HepG2 (cell line): ENCODE measurements around the gene PRPF4. TPM values are rescaled to one million over a fixed set of nuclear protein-coding genes. Genes with fewer than 3 reads are reported as not detected.

Experiments
- ATAC-seq: fragments of 200-7000 bp; cut with Tn5 transposase; 3 replicates; pipeline ENCODE4 v1.9.1; 2020; ENCODE audit warnings: mild to moderate bottlenecking, moderate library complexity
- BruUV-seq: library from RNA; stranded (reverse); fragments of 400-500 nt; replicated peaks from 2 replicates; lab custom pipeline; 2021; lab: Mats Ljungman, UMichigan
- CTCF ChIA-PET: fragments of 300-600 bp; formaldehyde crosslinking; extraction: SDS; loops from one replicate; lab custom pipeline; 2021; ENCODE audit warnings: low total read pairs, inconsistent platforms, low intra/inter-chr PET ratio; lab: Yijun Ruan, JAX
- POLR2A ChIA-PET: fragments of 350-600 bp; sonication (Branson Sonifier 250); formaldehyde crosslinking; loops from one replicate; lab custom pipeline; 2020; ENCODE audit warnings: antibody characterized with exemption, inconsistent platforms; lab: Yijun Ruan, JAX
- DNase-seq: peaks from one replicate; pipeline ENCODE4 v3.0.0-alpha.2; 2015; ENCODE audit warnings: low spot score
- FAIRE-seq: peaks from 3 replicates; lab custom pipeline; 2011; peaks lifted over from hg19 to GRCh38; lab: Jason Lieb, UNC
- H2AFZ ChIP-seq: one replicate; pipeline ENCODE4 v1.6.1; 2011; ENCODE audit warnings: low read length, inconsistent platforms
- H3K27ac ChIP-seq: fragments of 300-600 bp; 3 replicates; pipeline ENCODE4 v1.8.0; 2011; ENCODE audit warnings: mixed run types, mild to moderate bottlenecking, mixed read lengths, low read length, inconsistent platforms; ENCODE audit not compliant: insufficient read depth; ENCODE audit errors: extremely low read length
- H3K27me3 ChIP-seq, 2 experiments: fragments of 200-600 bp in 1 of 2; 2 replicates in 1 of 2; 3 replicates in 1 of 2; pipeline versions ENCODE4 v1.6.0 to v1.8.0; 2011; ENCODE audit warnings: low read length in 2 of 2, mild to moderate bottlenecking in 2 of 2, moderate library complexity in 2 of 2, inconsistent platforms in 1 of 2; ENCODE audit not compliant: insufficient read depth in 2 of 2, control insufficient read depth in 1 of 2
- H3K36me3 ChIP-seq, 2 experiments: fragments of 200-600 bp in 1 of 2; replicated peaks in 1 of 2; 2 replicates in 1 of 2; 3 replicates in 1 of 2; pipeline versions ENCODE4 v1.5.1 to v1.8.0; 2011; ENCODE audit warnings: low read length in 2 of 2, inconsistent platforms in 1 of 2; ENCODE audit not compliant: insufficient read depth in 2 of 2, control insufficient read depth in 1 of 2
- H3K4me1 ChIP-seq: 2 replicates; pipeline ENCODE4 v1.5.1; 2012; ENCODE audit warnings: low read length, inconsistent platforms; ENCODE audit not compliant: insufficient read depth
- H3K4me2 ChIP-seq: 2 replicates; pipeline ENCODE4 v1.6.0; 2011; ENCODE audit warnings: low read depth, low read length, inconsistent platforms
- H3K4me3 ChIP-seq, 3 experiments: fragments of 200-600 bp in 1 of 3; sonication (generic), shearing (Covaris generic) in 1 of 3; replicated peaks in 1 of 3; 2 replicates each; pipeline ENCODE4 v1.5.1; 2011 to 2016; ENCODE audit warnings: low read length in 3 of 3, inconsistent platforms in 2 of 3, low read depth in 2 of 3, mild to moderate bottlenecking in 2 of 3, control low read depth in 1 of 3, mixed read lengths in 1 of 3; ENCODE audit not compliant: insufficient read depth in 1 of 3
- H3K79me2 ChIP-seq: one replicate; pipeline ENCODE4 v1.6.1; 2011; ENCODE audit warnings: low read length, inconsistent platforms; ENCODE audit not compliant: insufficient read depth
- H3K9ac ChIP-seq: 2 replicates; pipeline ENCODE4 v1.6.0; 2011; ENCODE audit warnings: mild to moderate bottlenecking, low read depth, low read length, inconsistent platforms; ENCODE audit not compliant: insufficient read depth
- H3K9me3 ChIP-seq: 2 replicates; pipeline ENCODE4 v1.5.1; 2012; ENCODE audit warnings: mild to moderate bottlenecking, low read length
- H4K20me1 ChIP-seq: 2 replicates; pipeline ENCODE4 v1.6.0; 2011; ENCODE audit warnings: inconsistent platforms, mild to moderate bottlenecking, low read length, moderate library complexity; ENCODE audit not compliant: insufficient read depth
- CBX2 ChIP-seq, 2 experiments: fragments of 200-600 bp in 1 of 2; sonication (generic); formaldehyde crosslinking in 1 of 2; IDR thresholded peaks; 2 replicates each; pipeline versions ENCODE4 v1.7.0 to v1.8.1; 2018 to 2022; ENCODE audit warnings: low read depth in 2 of 2, low read length in 1 of 2, mild to moderate bottlenecking in 1 of 2, missing genetic modification reagents in 1 of 2
- HOXA5 ChIP-seq: sonication (generic); formaldehyde crosslinking; IDR thresholded peaks from 2 replicates; pipeline ENCODE4 v1.4.0; 2020; ENCODE audit warnings: missing genetic modification reagents
- KDM4B ChIP-seq: sonication (generic); formaldehyde crosslinking; IDR thresholded peaks from 2 replicates; pipeline ENCODE4 v1.4.0; 2020; ENCODE audit warnings: missing genetic modification reagents
- PLRG1 ChIP-seq: fragments of 450-650 bp; conservative IDR thresholded peaks from 2 replicates; pipeline ENCODE4 v1.6.1; 2016
- SAFB2 ChIP-seq: sonication (generic); formaldehyde crosslinking; IDR thresholded peaks from 2 replicates; pipeline ENCODE4 v1.5.1; 2020; ENCODE audit warnings: missing genetic modification reagents, low read depth, mild to moderate bottlenecking, borderline replicate concordance
- ZFY ChIP-seq: sonication (generic); formaldehyde crosslinking; IDR thresholded peaks from 2 replicates; pipeline ENCODE4 v1.4.0; 2020; ENCODE audit warnings: missing genetic modification reagents
- ZNF143 ChIP-seq: sonication (generic); formaldehyde crosslinking; IDR thresholded peaks from 2 replicates; pipeline ENCODE4 v1.4.0; 2020; ENCODE audit warnings: missing genetic modification reagents
- ZNF441 ChIP-seq: sonication (generic); formaldehyde crosslinking; IDR thresholded peaks from 2 replicates; pipeline ENCODE4 v1.7.0; 2021; ENCODE audit warnings: missing genetic modification reagents, borderline replicate concordance
- ZNF616 ChIP-seq: sonication (generic); formaldehyde crosslinking; IDR thresholded peaks from 2 replicates; pipeline ENCODE4 v1.5.0; 2020; ENCODE audit warnings: low read depth, mild to moderate bottlenecking, missing genetic modification reagents
- ZNF891 ChIP-seq: sonication (generic); formaldehyde crosslinking; IDR thresholded peaks from 2 replicates; pipeline ENCODE4 v1.5.0; 2020; ENCODE audit warnings: mild to moderate bottlenecking, missing genetic modification reagents
- WGBS: methylation state at CpG from one replicate; pipeline ENCODE4 v1.1.6; 2017; ENCODE audit warnings: low lambda C conversion rate; 5-methylcytosine and 5-hydroxymethylcytosine counted together
- in situ Hi-C: cut with HindIII; loops from 2 replicates; pipeline ENCODE4 v1.10.0; 2017; ENCODE audit warnings: low pct_unique_long_range_greater_than_20kb; ENCODE audit not compliant: extremely low pct_ligation_motif_present
- intact Hi-C: fragments of 100-400 bp; cut with micrococcal nuclease; formaldehyde crosslinking; loops from one replicate; pipeline ENCODE4 v1.10.0; 2022; ENCODE audit not compliant: unreplicated experiment
- polyA plus RNA-seq, 8 experiments: library from polyadenylated mRNA; depleted of rRNA in 3 of 8; stranded (reverse) in 7 of 8; unstranded in 1 of 8; fragments of >200 nt; fragmentation: Illumina TruSeq in 4 of 8; extraction: Trizol in 4 of 8; gene quantifications; 2 replicates each; pipeline versions ENCODE4 v1.2.1 to v1.2.3, GENCODE V29; 2011 to 2016; ENCODE audit warnings: low read depth in 4 of 8, missing spikeins in 1 of 8, mixed read lengths in 1 of 8; ENCODE audit not compliant: insufficient read depth in 1 of 8
- total RNA-seq, 5 experiments: library from RNA; depleted of rRNA; stranded (reverse); fragments of >200 nt; fragmentation: Illumina TruSeq; extraction: Trizol; gene quantifications; 2 replicates each; pipeline ENCODE4 v1.2.3, GENCODE V29; 2016; ENCODE audit warnings: low read depth in 1 of 5
- TF ChIP-seq, protein P1 (sequence below): sonication (generic); formaldehyde crosslinking; IDR thresholded peaks from 2 replicates; pipeline ENCODE4 v1.5.1; 2020; ENCODE audit warnings: mild to moderate bottlenecking, missing genetic modification reagents, moderate library complexity

Gene PRPF4
- total and polyA plus RNA-seq, 2 of the 13 experiments (the other 11 are each of a cell fraction or from before 2014, with no cell fraction given), result 10.3 to 49.0 TPM

DNA sequence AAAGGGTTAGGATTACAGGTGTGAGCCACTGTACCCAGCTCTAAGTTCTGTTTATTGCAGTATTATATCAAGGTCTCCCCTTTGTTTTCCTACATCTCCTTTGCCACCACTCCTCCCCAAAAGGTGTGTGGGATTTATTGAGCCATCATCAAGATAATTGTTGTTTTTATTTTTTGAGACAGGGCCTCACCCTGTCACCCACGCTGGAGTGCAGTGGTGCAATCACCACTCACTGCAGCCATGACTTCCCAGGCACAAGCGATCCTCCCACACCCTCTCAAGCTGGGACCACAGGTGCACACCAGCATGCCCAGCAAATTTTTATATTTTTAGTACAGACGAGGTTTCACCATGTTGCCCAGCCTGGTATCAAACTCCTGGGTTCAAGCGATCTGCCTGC is 29.6 kb upstream of the PRPF4 start:
- POLR2A ChIA-PET, result no interaction called here
- WGBS, result 97% methylated on average over 4 of the region's 4 CpGs

More for the DNA sequence above, 29.6 kb upstream of the PRPF4 start:
- no peak overlapping the region for H2AFZ ChIP-seq
- peaks cover 41% of the 10 kb centered on the region for H3K79me2 ChIP-seq
- peaks cover 20% of the 10 kb centered on the region for H4K20me1 ChIP-seq
- H3K9ac ChIP-seq, result no peak overlapping the region
- intact Hi-C loops (no loop called here), in situ Hi-C loops (no loop called here)
- H3K4me2 ChIP-seq, result no peak overlapping the region
- DNase-seq, result no peak
- BruUV-seq, result no TSS peak
- no peaks in the 10 kb centered on the region for H3K4me1 ChIP-seq
- TF ChIP-seq PLRG1 (no peak), SAFB2 (CRISPR knock-in tag) (no peak), KDM4B (CRISPR knock-in tag) (no peak), ZNF891 (CRISPR knock-in tag) (no peak), ZNF143 (CRISPR knock-in tag) (no peak), ZFY (CRISPR knock-in tag) (no peak), ZNF616 (CRISPR knock-in tag) (no peak), ZNF441 (no peak), HOXA5 (CRISPR knock-in tag) (no peak), CBX2 (IDR thresholded peaks at IDR 0.05; ENCODE audit: low read depth, low read length) (no peak), CBX2 (CRISPR knock-in tag; IDR thresholded peaks at IDR 0.05; ENCODE audit: low read depth) (no peak)
- TF ChIP-seq, protein P1, sequence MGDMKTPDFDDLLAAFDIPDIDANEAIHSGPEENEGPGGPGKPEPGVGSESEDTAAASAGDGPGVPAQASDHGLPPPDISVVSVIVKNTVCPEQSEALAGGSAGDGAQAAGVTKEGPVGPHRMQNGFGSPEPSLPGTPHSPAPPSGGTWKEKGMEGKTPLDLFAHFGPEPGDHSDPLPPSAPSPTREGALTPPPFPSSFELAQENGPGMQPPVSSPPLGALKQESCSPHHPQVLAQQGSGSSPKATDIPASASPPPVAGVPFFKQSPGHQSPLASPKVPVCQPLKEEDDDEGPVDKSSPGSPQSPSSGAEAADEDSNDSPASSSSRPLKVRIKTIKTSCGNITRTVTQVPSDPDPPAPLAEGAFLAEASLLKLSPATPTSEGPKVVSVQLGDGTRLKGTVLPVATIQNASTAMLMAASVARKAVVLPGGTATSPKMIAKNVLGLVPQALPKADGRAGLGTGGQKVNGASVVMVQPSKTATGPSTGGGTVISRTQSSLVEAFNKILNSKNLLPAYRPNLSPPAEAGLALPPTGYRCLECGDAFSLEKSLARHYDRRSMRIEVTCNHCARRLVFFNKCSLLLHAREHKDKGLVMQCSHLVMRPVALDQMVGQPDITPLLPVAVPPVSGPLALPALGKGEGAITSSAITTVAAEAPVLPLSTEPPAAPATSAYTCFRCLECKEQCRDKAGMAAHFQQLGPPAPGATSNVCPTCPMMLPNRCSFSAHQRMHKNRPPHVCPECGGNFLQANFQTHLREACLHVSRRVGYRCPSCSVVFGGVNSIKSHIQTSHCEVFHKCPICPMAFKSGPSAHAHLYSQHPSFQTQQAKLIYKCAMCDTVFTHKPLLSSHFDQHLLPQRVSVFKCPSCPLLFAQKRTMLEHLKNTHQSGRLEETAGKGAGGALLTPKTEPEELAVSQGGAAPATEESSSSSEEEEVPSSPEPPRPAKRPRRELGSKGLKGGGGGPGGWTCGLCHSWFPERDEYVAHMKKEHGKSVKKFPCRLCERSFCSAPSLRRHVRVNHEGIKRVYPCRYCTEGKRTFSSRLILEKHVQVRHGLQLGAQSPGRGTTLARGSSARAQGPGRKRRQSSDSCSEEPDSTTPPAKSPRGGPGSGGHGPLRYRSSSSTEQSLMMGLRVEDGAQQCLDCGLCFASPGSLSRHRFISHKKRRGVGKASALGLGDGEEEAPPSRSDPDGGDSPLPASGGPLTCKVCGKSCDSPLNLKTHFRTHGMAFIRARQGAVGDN (CRISPR knock-in tag), result no peak
- H3K27ac ChIP-seq, result no peak overlapping the region
- CTCF ChIA-PET, result no interaction called here
- no peak for FAIRE-seq
- peaks cover 2 to 4% of the 10 kb centered on the region in 2 experiments; a peak in 2 of 5 replicates for H3K36me3 ChIP-seq
- no peaks in the 10 kb centered on the region for H3K9me3 ChIP-seq
- no peak overlapping the region for H3K4me3 ChIP-seq
- no peak for ATAC-seq
- no peaks in the 10 kb centered on the region for H3K27me3 ChIP-seq
